Measurements from ENCODE around the gene ABCC1. TPM values are rescaled to one million over a fixed set of nuclear protein-coding genes. Genes with fewer than 3 reads are reported as not detected.

ABCC1 gene
- total RNA-seq, 1 donor from 2014 or later, result 24.5 TPM

DNA sequence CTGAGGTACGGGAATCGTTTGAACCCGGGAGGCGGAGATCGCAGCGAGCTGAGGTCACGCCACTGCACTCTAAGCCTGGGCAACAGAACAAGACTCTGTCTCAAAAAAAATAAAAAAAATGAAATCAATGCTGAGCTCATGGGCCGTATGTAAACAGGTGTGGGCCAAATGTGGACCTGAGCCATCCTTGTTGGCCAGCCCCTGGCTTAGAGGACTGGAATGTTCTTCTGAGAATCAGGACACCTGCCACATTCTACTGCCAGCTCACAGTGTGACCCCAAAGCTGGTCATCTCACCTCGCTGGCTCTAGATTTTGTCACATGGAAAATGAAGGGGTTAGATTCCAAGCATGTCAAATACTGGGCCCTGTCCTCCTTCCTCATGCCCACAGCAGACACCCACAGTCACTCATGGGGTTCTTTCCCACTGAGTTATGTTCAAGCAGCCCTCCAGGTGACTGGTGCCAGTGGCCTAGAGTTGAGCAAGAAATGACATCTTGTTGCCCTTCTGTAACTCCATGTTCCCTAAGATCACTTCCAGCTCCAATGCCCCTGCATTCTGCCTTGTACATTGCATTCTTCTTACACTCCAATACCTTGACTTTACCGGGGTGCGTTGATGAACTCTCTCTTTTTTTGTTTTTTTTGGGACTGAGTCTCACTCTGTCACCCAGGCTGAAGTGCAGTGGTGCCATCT, 110.6 kb downstream of the ABCC1 start:
- no peak for ATAC-seq
- intact Hi-C loops (cut with DNase I), result no loop called here
- DNase-seq (ENCODE audit: missing footprints), result no peak

DNA sequence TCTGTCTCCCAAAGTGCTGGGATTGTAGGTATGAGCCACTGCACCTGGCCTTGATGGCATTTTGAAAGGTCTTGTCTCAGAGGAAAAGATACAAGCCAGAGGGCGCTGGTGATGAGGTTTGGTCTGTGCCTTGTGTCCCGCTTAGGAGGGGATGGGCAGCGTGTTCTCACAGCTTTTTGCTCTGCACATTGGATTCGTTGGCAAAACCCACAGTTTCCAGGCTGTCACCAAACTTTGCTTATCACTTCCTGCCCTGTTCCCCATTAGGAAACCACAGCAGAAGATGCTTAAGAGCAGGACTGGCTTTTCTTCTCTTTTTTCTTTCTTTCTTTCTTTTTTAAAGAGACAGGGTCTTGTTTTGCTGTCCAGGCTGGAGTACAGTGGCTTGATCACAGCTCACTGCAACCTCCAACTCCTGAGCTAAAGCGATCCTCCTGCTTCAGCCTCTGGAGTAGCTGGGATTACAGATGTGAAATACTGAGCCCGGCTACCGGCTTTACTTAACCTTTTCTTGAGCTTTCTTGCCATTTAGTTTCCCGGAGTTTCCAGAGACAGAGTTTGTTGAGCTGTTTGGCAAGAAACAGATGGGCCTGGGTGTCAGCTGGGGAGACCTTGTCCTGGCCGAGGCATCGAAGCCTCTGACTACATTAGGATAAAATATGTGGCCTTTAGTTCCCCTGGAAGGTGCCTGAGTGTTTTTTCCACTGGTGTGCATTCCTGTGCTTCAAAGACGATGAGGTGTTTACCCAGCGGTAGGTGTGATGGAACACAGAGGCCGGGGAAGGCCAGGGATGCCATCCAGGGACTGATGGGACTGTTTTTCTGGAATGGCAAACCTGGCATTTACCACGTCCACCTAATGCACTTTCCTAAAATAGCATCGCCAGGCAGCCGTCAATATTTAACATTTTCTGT, 112.9 kb downstream of the ABCC1 start:
- DNase-seq (ENCODE audit: missing footprints) (no peak), ATAC-seq (peak; percentile 81)
- intact Hi-C loops (cut with DNase I), result no loop called here

DNA sequence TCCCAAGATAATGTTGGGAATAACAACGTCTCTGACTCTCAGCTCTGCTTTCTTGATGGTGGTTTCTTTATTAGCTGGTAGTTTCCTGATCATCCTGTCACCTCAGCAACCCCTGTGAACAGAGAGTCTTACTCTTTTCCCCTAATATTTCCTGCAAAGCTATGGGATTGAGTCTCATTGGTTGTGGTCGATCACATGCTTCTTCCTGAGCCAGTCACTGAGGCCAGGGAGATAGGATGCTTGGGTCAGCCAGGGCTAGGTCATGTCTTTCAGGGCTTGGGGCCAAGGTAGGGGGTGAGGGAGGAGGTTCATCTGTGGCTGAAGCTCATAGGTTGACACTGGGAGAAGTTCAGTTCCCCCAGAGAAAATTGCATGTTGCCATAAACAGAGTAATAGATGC, 114.3 kb downstream of the ABCC1 start:
- intact Hi-C loops (cut with DNase I), result no loop called here
- no peak for DNase-seq (ENCODE audit: missing footprints)
- ATAC-seq, result no peak

DNA sequence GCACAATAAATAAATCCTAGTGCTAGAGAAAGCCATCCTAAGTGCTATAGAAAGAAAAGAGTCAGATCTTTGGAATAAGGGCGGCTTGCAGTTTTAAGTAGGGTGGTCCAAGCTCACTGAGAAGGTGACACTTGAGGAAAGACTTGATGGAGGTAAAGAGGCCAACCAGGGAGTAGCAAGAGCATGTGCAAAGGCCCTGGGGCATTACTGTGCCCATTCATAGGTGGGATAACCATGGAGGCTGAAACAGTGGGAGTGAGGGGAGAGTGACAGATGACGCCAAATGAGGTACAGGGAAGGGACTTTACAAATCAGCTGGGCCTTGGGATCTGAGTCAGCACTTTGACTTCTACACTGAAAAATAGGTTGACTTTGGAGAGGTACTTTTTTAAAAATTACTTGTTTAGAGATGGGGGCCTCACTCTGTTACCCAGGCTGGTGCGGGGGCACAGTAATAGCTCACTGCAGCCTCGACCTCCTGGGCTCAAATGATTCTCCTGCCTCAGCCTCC, 115.5 kb downstream of the ABCC1 start:
- no peak for DNase-seq (ENCODE audit: missing footprints)
- no peak for ATAC-seq
- intact Hi-C loops (cut with DNase I), result no loop called here

GRCh38 chr16:16067127-16067526, 117.7 kb downstream of the ABCC1 start:
- intact Hi-C loops (cut with DNase I), result no loop called here
- no peak for DNase-seq (ENCODE audit: missing footprints)
- peak; percentile 21 for ATAC-seq

- intact Hi-C loops (cut with DNase I), result loop anchor here (5.0 kb wide), 2 partner anchors 49 to 124 kb away; partner anchors contain the start of gene ABCC1
- ATAC-seq (peak; percentile 53), DNase-seq (ENCODE audit: missing footprints) (peak; percentile 72)
These were observed 122.3 kb downstream of the ABCC1 start for GRCh38 chr16:16071631-16072244.

DNA sequence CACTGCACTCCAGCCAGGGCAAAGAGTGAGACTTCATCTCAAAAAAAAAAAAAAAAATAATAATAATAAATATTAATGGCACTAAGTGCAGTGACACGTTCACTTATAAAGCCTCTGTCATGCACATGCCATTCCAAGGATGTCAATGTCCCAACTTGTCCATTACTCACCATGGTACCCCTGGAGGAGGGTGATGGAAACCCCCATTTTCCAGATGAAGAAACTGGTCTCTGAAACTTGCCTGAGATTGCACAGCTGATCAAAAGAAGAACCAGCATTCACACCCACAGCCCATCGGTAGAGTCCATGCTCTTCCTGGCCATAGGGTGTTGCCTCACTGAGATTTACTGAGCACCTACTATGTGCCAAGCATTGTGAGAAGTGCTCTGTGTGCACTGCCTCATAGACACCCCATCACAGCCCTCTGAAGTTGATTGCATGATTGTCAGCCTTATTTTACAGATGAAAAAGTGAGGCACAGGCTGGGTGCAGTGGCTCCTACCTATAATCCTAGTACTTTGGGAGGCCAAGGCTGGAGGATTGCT, 123.7 kb downstream of the ABCC1 start:
- no peak for DNase-seq (ENCODE audit: missing footprints)
- intact Hi-C loops (cut with DNase I), result loop anchor here (5.0 kb wide), 2 partner anchors 51 to 126 kb away; partner anchors contain the start of gene ABCC1
- ATAC-seq, result no peak

DNA sequence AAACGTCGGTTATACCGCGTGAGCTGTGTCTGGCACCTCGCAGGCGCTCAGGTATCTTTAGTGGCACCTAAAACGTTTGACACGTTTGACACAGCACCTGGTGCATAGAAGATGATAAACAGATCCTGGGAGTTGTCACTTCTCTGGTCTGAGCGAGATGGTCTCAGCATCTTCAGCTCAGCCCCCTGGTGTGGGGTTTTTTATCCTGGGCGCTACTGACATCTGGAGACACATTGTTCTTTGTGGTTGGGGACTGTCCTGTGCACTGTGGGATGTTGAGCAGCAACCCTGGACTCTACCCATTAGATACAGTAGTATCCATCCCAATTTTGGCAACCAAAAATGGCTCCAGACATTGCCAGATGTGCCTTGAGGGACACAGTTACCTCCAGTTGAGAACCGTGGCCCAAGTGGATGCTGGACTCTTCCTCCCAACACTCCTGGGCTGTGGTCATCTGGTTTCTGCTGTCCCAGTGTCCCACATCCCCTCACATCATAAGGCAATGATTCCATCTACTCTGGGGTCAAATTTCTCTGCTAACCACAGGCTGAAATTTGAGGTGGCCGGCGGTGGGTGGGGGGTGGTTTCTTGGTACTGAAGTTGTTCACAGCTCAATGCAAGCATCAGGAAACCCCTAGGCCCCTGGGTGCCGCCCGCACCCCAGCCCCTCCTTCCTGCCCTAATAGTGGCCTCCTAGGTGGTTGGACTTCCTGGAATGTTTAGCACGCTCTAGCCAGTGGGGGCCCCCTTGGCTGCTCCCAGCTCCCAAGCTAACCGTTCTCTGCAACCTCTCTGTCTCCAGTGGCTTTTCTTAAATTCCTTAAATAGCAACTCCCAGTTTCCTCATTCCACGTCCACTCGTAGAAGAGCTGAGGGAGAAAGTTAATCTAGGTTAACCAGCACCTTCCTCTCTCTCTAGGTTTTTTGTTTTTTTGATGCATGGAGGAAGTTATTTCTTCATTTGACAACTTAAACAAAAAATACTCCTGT, 124.8 kb downstream of the ABCC1 start:
- DNase-seq (ENCODE audit: missing footprints) (no peak), ATAC-seq (peak; percentile 42)
- intact Hi-C loops (cut with DNase I), result loop anchor here (5.0 kb wide), 2 partner anchors 52 to 127 kb away; partner anchors contain the start of gene ABCC1

GRCh38 chr16:16075488-16076422, 126.3 kb downstream of the ABCC1 start:
- intact Hi-C loops (cut with DNase I), result no loop called here
- ATAC-seq (peak; percentile 32), DNase-seq (ENCODE audit: missing footprints) (peak; percentile 86)

DNA sequence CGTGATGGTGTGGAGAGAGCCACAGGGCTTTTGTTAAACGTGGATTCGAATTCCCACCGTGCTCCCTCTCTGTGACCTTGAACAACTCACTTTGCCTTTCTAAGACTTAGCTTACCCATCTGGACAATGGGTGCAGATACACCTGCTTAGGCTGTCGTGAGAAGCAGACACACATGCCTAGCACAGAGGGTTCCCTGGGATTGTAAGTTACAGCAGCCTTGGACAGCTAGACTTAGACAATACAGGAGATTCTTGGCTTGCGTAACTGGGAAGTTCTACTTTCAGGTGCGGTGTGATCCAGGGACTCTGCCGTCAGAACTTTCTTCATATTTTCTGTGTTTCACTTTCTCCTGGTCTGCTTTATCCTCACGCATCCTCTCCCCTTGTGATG, 127.0 kb downstream of the ABCC1 start:
- intact Hi-C loops (cut with DNase I), result no loop called here
- no peak for DNase-seq (ENCODE audit: missing footprints)
- ATAC-seq, result no peak

GRCh38 chr16:16080465-16081065, 131.1 kb downstream of the ABCC1 start:
- ATAC-seq (no peak), DNase-seq (ENCODE audit: missing footprints) (no peak)
- intact Hi-C loops (cut with DNase I), result no loop called here

DNA sequence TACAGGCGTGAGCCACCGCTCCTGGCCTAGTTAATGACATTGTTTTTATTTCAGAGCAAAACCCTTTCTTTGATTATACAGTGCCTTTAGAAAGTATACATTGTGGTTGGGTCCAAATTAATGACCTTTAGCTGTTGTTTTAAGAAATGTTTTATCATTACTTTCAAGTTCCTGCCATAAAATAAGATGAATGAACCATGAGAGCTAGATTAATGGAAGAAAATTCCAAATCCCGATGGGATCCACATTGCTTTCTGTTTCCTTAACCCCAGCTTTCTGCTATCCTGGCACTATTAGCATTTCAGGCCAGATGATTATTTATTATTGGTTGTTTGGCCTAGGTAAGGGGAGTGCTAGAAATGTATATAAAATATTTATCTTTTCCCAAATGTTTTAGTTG, 131.7 kb downstream of the ABCC1 start:
- ATAC-seq (no peak), DNase-seq (ENCODE audit: missing footprints) (no peak)
- intact Hi-C loops (cut with DNase I), result no loop called here

DNA sequence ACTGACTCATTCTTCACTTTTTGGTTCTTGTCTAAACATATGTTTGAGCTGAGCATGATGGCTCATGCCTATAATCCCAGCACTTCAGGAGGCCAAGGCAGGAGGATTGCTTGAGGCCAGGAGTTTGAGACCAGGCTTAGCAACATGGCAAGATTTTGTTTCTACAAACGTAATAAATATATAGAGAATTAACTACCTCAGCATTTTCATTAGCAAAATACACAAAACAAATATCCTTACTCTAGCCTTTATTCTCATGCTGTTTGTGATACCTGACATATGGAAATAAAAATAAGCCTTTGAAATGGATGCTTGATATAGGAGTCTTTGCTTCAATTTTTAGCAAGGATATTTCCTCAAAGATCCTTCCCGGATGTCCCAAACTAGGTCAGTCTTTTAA, 132.8 kb downstream of the ABCC1 start:
- ATAC-seq, result no peak
- intact Hi-C loops (cut with DNase I), result no loop called here
- no peak for DNase-seq (ENCODE audit: missing footprints)

DNA sequence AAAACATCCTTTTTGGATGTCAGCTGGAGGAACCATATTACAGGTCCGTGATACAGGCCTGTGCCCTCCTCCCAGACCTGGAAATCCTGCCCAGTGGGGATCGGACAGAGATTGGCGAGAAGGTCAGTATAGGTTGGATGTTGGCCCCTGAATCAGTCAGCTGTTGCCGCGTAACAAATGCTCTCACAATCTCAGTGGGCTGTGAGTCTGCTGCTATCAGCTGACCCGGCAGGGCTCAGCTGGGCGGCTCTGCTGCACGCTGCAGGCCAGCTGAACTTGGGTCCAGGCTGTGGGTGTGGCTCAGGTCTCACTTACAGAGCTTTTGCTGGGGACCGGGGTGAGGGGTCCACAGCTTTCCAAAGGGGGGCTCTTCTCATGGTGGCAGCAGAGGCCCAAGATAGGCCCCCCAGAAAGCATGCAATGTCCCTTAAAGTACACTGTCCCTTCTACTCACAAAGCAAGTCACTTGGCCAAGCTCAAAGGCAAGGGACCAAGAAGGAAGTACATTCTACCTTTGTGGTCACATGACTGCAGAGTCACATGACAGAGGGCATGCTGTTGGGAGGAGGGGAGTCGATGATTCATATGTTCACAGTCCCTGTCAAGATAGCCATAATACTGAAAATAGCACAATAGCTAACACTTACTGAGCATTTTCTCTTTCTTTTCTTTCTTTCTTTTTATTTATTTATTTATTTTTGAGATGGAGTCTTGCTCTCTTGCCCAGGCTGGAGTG, 134.2 kb downstream of the ABCC1 start:
- ATAC-seq (no peak), DNase-seq (ENCODE audit: missing footprints) (no peak)
- intact Hi-C loops (cut with DNase I), result no loop called here

DNA sequence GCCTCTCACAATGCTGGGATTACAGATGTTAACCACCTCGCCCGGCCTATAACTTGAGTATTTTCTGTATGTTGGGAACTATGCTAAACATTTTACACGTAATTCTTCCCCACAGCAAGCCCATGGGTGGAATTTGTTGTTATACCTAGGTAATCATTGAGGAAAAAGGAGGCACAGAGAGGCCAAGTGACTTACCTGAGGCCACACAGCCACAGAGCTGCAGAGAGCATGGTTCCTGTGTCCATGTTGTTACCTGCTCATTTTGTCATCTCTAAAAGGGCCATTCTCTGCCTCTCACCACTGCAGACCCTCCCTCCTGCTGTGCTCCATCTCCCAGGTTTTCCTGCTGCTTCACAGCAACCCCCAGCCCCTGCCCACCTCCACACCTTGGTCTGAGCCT, 135.5 kb downstream of the ABCC1 start:
- ATAC-seq, result no peak
- intact Hi-C loops (cut with DNase I), result no loop called here
- DNase-seq (ENCODE audit: missing footprints), result no peak

Data from Right ventricle myocardium inferior (tissue), 1 donor.